ENCODE data around the gene GLB1L2. TPM values are rescaled to one million over a fixed set of nuclear protein-coding genes. Genes with fewer than 3 reads are reported as not detected.

GLB1L2 gene
- total RNA-seq, 1 experiment from 2014 or later: 19.0 TPM

DNA sequence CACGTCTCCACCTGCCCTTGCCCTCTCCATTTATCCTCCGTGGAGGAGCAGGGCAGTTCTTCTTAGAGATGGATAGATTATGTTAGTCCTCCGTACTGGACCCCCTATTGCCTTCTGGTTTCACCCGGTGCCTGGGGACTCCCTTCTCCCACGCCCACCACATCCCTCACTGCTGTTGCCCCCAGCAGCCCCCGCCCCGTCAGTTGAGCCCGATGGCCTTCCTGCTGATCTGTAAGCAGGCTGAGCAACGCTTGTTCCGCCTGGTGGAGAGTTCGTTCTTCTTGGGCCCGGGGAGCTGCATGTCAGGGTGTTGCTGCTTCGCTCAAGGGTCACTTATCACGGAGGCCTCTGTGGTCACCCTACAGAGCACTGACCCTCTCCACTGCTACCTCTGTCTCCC lies 46.1 kb downstream of the GLB1L2 start:
- CTCF ChIA-PET: no interaction called here
- TF ChIP-seq, protein P1, sequence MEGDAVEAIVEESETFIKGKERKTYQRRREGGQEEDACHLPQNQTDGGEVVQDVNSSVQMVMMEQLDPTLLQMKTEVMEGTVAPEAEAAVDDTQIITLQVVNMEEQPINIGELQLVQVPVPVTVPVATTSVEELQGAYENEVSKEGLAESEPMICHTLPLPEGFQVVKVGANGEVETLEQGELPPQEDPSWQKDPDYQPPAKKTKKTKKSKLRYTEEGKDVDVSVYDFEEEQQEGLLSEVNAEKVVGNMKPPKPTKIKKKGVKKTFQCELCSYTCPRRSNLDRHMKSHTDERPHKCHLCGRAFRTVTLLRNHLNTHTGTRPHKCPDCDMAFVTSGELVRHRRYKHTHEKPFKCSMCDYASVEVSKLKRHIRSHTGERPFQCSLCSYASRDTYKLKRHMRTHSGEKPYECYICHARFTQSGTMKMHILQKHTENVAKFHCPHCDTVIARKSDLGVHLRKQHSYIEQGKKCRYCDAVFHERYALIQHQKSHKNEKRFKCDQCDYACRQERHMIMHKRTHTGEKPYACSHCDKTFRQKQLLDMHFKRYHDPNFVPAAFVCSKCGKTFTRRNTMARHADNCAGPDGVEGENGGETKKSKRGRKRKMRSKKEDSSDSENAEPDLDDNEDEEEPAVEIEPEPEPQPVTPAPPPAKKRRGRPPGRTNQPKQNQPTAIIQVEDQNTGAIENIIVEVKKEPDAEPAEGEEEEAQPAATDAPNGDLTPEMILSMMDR (IDR thresholded peaks at IDR 0.05; ENCODE audit: unreplicated experiment): no peak
- no peaks in the 10 kb centered on the region for H3K9me3 Mint-ChIP-seq (ENCODE audit: low read depth, unreplicated experiment)
- no peaks in the 10 kb centered on the region for H3K4me1 Mint-ChIP-seq (ENCODE audit: low read depth, unreplicated experiment)
- intact Hi-C loops (cut with micrococcal nuclease; ENCODE audit: unreplicated experiment): no loop called here
- DNase-seq: no peak
- H3K36me3 Mint-ChIP-seq (ENCODE audit: insufficient read depth, unreplicated experiment): peaks cover 4% of the 10 kb centered on the region
- H3K27ac Mint-ChIP-seq (ENCODE audit: unreplicated experiment): no peak overlapping the region
- no peaks in the 10 kb centered on the region for H3K27me3 Mint-ChIP-seq (ENCODE audit: unreplicated experiment)
- H3K4me3 Mint-ChIP-seq (ENCODE audit: low read depth, unreplicated experiment): no peak overlapping the region
- BruUV-seq (replicated peaks): no TSS peak

DNA sequence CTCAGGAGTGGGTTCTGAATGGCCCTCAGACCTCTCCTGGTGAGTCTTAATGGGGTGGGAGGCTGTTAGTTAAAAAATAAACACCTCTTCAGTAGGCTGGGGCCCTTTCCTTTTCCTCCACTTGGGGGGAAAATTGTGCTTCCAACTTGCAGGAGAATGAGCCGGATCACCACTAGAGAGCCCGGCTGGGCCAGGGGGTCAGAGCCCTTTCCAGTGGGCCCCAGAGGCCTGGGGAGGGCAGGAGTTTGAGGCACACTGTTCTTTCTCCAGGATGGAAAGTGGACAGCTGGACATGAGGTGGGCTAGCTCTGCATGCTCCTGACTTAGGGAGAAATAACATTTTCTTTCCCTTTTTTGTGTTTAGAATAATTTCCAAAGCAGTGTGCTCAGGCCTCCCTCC lies 47.5 kb downstream of the GLB1L2 start:
- TF ChIP-seq, protein P1 (IDR thresholded peaks at IDR 0.05; ENCODE audit: unreplicated experiment): no peak
- Mint-ChIP-seq H3K36me3 (ENCODE audit: insufficient read depth, unreplicated experiment) (peaks cover 4% of the 10 kb centered on the region), H3K27me3 (ENCODE audit: unreplicated experiment) (no peaks in the 10 kb centered on the region), H3K9me3 (ENCODE audit: low read depth, unreplicated experiment) (no peaks in the 10 kb centered on the region), H3K27ac (ENCODE audit: unreplicated experiment) (no peak overlapping the region), H3K4me3 (ENCODE audit: low read depth, unreplicated experiment) (no peak overlapping the region), H3K4me1 (ENCODE audit: low read depth, unreplicated experiment) (no peaks in the 10 kb centered on the region)
- intact Hi-C loops (cut with micrococcal nuclease; ENCODE audit: unreplicated experiment): no loop called here
- BruUV-seq (replicated peaks): no TSS peak
- DNase-seq: no peak
- CTCF ChIA-PET: no interaction called here

DNA sequence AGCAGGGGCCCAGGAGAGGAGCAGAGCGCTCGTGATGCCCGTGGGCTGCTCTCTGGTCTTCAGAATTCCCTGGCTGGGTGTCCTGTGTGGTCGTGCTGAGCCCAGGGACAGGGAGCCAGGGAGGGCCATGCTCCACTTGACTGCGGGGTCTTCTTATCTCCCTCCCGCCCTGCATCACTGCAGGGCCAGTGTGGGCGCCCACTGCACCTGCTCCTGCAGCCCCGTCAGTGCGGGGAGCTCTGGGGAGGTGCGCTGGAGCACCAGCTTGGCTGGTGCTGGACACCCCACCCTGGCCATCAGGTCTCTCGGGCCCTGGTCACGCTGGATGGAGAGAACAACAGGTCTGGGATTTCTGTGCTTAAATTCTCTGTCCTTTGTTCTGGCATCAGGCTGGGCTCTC lies 48.4 kb downstream of the GLB1L2 start:
- Mint-ChIP-seq H3K9me3 (ENCODE audit: low read depth, unreplicated experiment) (no peaks in the 10 kb centered on the region), H3K4me3 (ENCODE audit: low read depth, unreplicated experiment) (no peak overlapping the region), H3K4me1 (ENCODE audit: low read depth, unreplicated experiment) (no peaks in the 10 kb centered on the region), H3K27ac (ENCODE audit: unreplicated experiment) (no peak overlapping the region), H3K27me3 (ENCODE audit: unreplicated experiment) (peaks cover 7% of the 10 kb centered on the region), H3K36me3 (ENCODE audit: insufficient read depth, unreplicated experiment) (peaks cover 4% of the 10 kb centered on the region)
- intact Hi-C loops (cut with micrococcal nuclease; ENCODE audit: unreplicated experiment): no loop called here
- no TSS peak for BruUV-seq (replicated peaks)
- CTCF ChIA-PET: no interaction called here
- TF ChIP-seq, protein P1 (IDR thresholded peaks at IDR 0.05; ENCODE audit: unreplicated experiment): no peak
- DNase-seq: no peak

DNA sequence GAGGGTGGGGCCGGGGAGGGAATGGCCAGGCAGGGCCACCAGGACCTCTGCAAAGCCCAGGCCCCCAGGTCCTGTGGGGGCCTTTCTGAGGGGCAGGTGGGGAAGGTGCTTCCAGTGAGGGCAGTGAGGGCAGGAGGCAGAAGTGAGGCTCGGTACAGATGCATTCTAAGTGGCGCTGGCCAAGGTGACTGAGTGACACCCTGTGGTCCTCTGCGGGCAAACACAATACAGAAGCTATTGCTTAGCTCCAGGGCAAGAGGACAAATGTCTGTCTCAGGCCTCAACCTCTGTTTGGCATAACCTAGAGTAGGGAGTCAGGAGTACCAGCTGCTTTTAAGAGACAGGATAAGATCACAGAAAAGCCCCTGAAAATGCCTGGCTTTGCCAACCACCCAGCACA lies 49.0 kb downstream of the GLB1L2 start:
- Mint-ChIP-seq H3K4me3 (ENCODE audit: low read depth, unreplicated experiment) (no peak overlapping the region), H3K27me3 (ENCODE audit: unreplicated experiment) (peaks cover 12% of the 10 kb centered on the region), H3K9me3 (ENCODE audit: low read depth, unreplicated experiment) (no peaks in the 10 kb centered on the region), H3K4me1 (ENCODE audit: low read depth, unreplicated experiment) (peaks cover 4% of the 10 kb centered on the region), H3K36me3 (ENCODE audit: insufficient read depth, unreplicated experiment) (peaks cover 4% of the 10 kb centered on the region), H3K27ac (ENCODE audit: unreplicated experiment) (no peak overlapping the region)
- CTCF ChIA-PET: interaction anchor here (0.9 kb wide), 1 partner anchor 119 kb away, joined by 3 read pairs; no protein-coding TSS in a partner anchor
- TF ChIP-seq, protein P1 (IDR thresholded peaks at IDR 0.05; ENCODE audit: unreplicated experiment): no peak
- no TSS peak for BruUV-seq (replicated peaks)
- no peak for DNase-seq
- intact Hi-C loops (cut with micrococcal nuclease; ENCODE audit: unreplicated experiment): no loop called here

All from Calu3 (cell line).